Measurements from ENCODE around the gene IQCF6.

The IQCF6 gene

GRCh38 chr3:51735950-51736349 lies 43.1 kb downstream of the IQCF6 start:
- no peak overlapping the region for H3K4me3 ChIP-seq (ENCODE audit: low read length)
- no peaks in the 10 kb centered on the region for H3F3A ChIP-seq (ENCODE audit: control insufficient read depth, insufficient read depth)
- TF ChIP-seq EZH2phosphoT487 (IDR thresholded peaks at IDR 0.05; ENCODE audit: borderline replicate concordance, low read length) (no peak), CTCF (IDR thresholded peaks at IDR 0.05; ENCODE audit: low read depth, low read length, poor library complexity, severe bottlenecking) (no peak)

GRCh38 chr3:51735039-51735438 lies 44.0 kb downstream of the IQCF6 start:
- no peaks in the 10 kb centered on the region for H4K20me1 ChIP-seq (ENCODE audit: control insufficient read depth, insufficient read depth, low read depth, low read length)
- H3K9me3 ChIP-seq (ENCODE audit: control insufficient read depth, insufficient read depth, low read length) = no peaks in the 10 kb centered on the region
- no peaks in the 10 kb centered on the region for H3K9me2 ChIP-seq (replicated peaks; ENCODE audit: control insufficient read depth, low read length)
- no peaks in the 10 kb centered on the region for H3K36me3 ChIP-seq (ENCODE audit: control insufficient read depth, low read length)
- H3K27me3 ChIP-seq (ENCODE audit: control insufficient read depth, low read length) = peaks cover 11% of the 10 kb centered on the region
- H3K4me3 ChIP-seq (ENCODE audit: low read length) = no peak overlapping the region
- no peak overlapping the region for H3K27ac ChIP-seq (ENCODE audit: low read depth, low read length)
- no peaks in the 10 kb centered on the region for H3K79me2 ChIP-seq (ENCODE audit: control insufficient read depth, low read length)
- H3F3A ChIP-seq (ENCODE audit: control insufficient read depth, insufficient read depth) = no peaks in the 10 kb centered on the region
- H3K4me2 ChIP-seq (ENCODE audit: low read length) = no peak overlapping the region
- TF ChIP-seq CTCF (IDR thresholded peaks at IDR 0.05; ENCODE audit: low read depth, low read length, poor library complexity, severe bottlenecking) = no peak
- TF ChIP-seq EZH2phosphoT487 (IDR thresholded peaks at IDR 0.05; ENCODE audit: borderline replicate concordance, low read length) = no peak
- no peaks in the 10 kb centered on the region for H3K4me1 ChIP-seq (ENCODE audit: control insufficient read depth, low read length)

More at GRCh38 chr3:51735950-51736349, 43.1 kb downstream of the IQCF6 start:
- no peaks in the 10 kb centered on the region for H3K4me1 ChIP-seq (ENCODE audit: control insufficient read depth, low read length)
- no peaks in the 10 kb centered on the region for H4K20me1 ChIP-seq (ENCODE audit: control insufficient read depth, insufficient read depth, low read depth, low read length)
- no peaks in the 10 kb centered on the region for H3K79me2 ChIP-seq (ENCODE audit: control insufficient read depth, low read length)
- no peak overlapping the region for H3K27ac ChIP-seq (ENCODE audit: low read depth, low read length)
- H3K36me3 ChIP-seq (ENCODE audit: control insufficient read depth, low read length) = no peaks in the 10 kb centered on the region
- no peaks in the 10 kb centered on the region for H3K9me2 ChIP-seq (replicated peaks; ENCODE audit: control insufficient read depth, low read length)
- no peaks in the 10 kb centered on the region for H3K9me3 ChIP-seq (ENCODE audit: control insufficient read depth, insufficient read depth, low read length)
- H3K4me2 ChIP-seq (ENCODE audit: low read length) = no peak overlapping the region
- H3K27me3 ChIP-seq (ENCODE audit: control insufficient read depth, low read length) = peaks cover 11% of the 10 kb centered on the region

- Histone ChIP-seq H3K36me3 (ENCODE audit: control insufficient read depth, low read length) (no peaks in the 10 kb centered on the region), H4K20me1 (ENCODE audit: control insufficient read depth, insufficient read depth, low read depth, low read length) (no peaks in the 10 kb centered on the region), H3K9me2 (replicated peaks; ENCODE audit: control insufficient read depth, low read length) (no peaks in the 10 kb centered on the region), H3K27ac (ENCODE audit: low read depth, low read length) (no peak overlapping the region), H3K27me3 (ENCODE audit: control insufficient read depth, low read length) (peaks cover 14% of the 10 kb centered on the region), H3F3A (ENCODE audit: control insufficient read depth, insufficient read depth) (no peaks in the 10 kb centered on the region), H3K9me3 (ENCODE audit: control insufficient read depth, insufficient read depth, low read length) (no peaks in the 10 kb centered on the region), H3K79me2 (ENCODE audit: control insufficient read depth, low read length) (no peaks in the 10 kb centered on the region), H3K4me2 (ENCODE audit: low read length) (no peak overlapping the region), H3K4me3 (ENCODE audit: low read length) (no peak overlapping the region), H3K4me1 (ENCODE audit: control insufficient read depth, low read length) (no peaks in the 10 kb centered on the region)
- no peak for TF ChIP-seq CTCF (IDR thresholded peaks at IDR 0.05; ENCODE audit: low read depth, low read length, poor library complexity, severe bottlenecking)
- no peak for TF ChIP-seq EZH2phosphoT487 (IDR thresholded peaks at IDR 0.05; ENCODE audit: borderline replicate concordance, low read length)
Measured at GRCh38 chr3:51734572-51734907, 44.5 kb downstream of the IQCF6 start.

Measured in DOHH2 (cell line).